NB4 (cell line): ENCODE measurements around the gene CDH23.

Experiments used
- TF ChIP-seq, protein P1 (sequence below): IDR thresholded peaks from one replicate; pipeline ENCODE4 v1.5.1; 2012; ENCODE audit warnings: low read depth, low read length
- TF ChIP-seq, protein P2 (sequence below): IDR thresholded peaks from 2 replicates; pipeline ENCODE4 v1.6.1; 2011; ENCODE audit warnings: low read depth, low read length

- TF ChIP-seq, protein P1, sequence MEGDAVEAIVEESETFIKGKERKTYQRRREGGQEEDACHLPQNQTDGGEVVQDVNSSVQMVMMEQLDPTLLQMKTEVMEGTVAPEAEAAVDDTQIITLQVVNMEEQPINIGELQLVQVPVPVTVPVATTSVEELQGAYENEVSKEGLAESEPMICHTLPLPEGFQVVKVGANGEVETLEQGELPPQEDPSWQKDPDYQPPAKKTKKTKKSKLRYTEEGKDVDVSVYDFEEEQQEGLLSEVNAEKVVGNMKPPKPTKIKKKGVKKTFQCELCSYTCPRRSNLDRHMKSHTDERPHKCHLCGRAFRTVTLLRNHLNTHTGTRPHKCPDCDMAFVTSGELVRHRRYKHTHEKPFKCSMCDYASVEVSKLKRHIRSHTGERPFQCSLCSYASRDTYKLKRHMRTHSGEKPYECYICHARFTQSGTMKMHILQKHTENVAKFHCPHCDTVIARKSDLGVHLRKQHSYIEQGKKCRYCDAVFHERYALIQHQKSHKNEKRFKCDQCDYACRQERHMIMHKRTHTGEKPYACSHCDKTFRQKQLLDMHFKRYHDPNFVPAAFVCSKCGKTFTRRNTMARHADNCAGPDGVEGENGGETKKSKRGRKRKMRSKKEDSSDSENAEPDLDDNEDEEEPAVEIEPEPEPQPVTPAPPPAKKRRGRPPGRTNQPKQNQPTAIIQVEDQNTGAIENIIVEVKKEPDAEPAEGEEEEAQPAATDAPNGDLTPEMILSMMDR = no peak
- TF ChIP-seq, protein P2, sequence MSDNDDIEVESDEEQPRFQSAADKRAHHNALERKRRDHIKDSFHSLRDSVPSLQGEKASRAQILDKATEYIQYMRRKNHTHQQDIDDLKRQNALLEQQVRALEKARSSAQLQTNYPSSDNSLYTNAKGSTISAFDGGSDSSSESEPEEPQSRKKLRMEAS = no peak
These were observed 364.4 kb downstream of the CDH23 start for GRCh38 chr10:71761105-71761511.
